HG02885 (cell line): ENCODE data around the gene RHOBTB1.
A peak's percentile ranks its signal among the peaks of the same experiment; 100 is the strongest.

Experiments used
- ATAC-seq: cut with Tn5 transposase; IDR thresholded peaks from one replicate; pipeline ENCODE4 v1.9.1; 2021; ENCODE audit warnings: mild to moderate bottlenecking; ENCODE audit not compliant: unreplicated experiment, poor library complexity

The RHOBTB1 gene

DNA sequence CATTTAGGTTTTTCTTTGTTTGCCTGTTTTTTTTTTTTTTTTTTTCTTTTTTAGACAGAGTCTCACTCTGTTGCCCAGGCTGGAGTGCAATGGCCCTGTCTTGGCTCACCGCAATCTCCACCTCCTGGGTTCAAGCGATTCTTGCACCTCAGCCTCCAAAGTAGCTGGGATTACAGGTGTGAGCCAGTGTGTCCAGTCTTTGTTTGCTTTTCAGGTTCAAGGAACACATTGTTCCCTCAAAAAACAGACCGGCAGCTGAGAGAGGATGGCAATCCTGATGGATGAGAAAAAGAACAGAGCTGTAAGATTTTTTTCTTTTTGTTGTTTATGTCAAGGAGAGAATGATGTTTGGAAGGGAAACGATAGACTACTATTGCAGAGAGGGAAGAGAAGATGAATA, 23.3 kb upstream of the RHOBTB1 start:
- no peak for ATAC-seq

DNA sequence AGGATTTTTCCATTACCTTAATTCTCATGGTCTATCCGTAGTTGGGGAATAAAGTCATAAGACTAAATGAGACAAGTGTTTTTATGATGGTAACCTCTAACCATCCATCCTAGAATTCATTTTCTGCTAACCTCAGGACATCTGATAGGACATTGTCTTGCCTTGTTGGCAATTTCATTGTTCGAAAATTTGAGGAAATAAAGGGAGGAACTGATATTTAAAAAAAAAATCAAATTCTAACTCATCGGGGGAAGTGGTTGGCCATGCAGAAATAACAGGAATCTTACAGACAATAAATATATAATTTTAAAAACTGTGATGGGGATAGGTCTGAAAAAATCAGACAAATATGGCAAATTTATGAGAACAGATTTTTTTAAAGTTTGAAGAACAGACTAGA, 21.7 kb upstream of the RHOBTB1 start:
- ATAC-seq: no peak

DNA sequence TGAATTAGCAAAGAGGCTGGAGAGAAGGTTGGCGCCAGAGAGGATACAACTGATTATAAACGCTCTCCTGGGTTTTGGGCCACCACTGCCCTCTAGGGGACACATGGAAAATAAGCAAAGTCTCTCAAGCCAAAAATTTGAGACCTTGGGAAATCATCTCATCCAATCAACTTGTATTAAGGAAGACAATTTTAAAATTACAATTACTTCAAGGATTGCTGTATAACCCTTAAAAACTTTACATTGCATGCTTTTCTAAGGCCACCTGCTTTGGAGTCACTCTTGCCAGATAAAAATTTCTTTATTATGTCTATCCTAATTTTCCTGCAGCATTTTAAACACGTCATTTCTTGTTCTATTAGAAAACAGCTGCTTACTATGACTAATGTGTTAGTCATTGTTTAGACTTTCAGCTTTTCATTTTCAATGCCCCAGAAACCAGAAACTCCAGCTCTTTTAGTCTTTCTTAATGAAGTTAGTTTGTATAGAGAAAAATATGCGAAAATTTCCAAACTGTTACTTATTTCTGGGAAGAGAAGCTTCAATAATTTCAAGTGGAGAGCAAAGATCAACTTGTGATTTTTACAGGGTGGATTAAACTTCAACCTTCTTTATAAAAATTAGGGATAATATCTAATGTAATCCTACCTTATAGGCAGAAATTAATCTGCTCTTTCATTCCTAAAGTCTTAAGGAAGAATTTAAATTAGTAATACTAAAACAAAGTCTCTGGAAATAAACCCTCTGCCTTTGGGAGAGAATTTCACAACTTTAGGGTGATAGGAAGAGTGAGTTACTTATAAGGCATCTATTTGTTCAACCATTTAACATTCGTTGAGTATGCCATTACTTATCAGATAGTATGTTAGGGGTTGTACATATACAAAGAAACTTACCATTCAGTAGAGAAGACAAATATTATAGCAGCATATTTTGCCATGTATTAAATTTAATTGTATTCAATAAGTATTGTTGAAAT, 20.6 kb upstream of the RHOBTB1 start:
- peak; percentile 74 for ATAC-seq

DNA sequence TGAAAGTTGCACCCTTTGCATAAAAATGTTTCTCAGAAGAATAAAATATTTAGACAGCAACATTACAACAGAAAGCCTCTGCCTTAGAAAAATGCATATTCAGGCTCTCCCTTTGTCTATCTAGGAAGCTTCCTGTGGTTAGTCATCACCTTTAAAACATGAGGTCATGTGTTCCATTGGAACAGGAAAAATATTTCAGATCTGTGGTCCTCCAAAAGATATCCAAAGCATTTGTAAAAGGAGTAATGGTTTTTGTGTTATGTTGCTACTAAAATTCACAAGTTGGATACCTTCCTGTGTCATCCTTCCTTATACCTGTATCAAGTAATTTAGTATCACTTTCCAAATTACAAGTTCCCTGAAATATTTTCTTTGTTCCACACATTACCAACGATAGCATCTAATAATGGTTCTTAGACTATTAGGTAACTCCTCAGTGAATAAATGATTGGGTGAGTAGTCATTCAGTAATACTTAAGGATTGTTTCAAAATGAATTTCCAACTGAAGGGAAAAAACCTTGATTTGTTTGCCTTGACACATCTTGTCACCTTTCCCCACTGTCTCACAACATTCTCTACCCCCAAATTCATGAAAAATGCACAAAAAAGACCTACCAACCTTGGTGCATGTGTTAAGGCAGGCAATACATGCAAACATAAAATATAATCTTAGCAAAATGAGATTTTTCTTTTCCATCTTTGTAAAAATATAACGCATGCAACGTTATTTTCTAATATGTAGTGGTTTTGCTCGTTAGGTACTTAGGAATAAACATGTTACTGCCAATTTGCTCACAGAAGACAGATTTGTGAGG, 19.7 kb upstream of the RHOBTB1 start:
- no peak for ATAC-seq

DNA sequence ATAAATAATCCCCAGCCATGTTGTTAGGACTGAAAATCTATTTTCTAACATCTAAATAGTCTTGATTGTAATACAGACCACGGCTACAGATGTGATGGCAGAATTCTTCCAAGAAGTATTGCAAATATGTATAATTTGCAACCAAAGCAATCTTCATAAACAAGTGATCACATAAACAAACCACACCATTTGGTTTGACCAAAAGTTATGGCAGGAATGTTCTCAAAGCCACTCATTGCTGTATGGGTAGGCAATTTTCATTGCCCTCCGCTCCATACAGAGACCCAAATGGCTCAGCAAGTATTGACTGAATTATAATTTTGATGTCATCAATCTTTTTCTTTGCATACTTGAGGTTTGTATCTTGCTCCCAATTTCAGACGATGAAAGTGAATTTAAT, 19.0 kb upstream of the RHOBTB1 start:
- ATAC-seq: no peak

DNA sequence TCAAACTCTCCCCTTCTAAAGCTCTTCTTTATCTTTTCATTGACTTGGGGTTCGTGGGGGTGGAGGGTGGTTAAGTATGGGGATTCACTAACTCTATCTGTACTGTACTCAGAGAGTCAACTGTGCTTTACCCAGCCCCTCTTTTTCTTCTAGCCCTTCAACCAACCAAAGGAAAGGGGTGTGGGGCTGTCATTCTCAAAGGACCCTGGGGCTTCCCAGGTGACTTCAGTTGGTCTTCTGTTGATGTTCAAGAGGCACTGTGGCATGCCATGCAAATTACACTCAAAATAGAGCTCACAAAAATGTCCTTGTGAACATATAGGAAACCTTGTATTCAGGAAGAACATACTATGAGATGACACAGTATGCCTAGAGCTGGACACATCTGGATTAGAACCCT, 16.9 kb upstream of the RHOBTB1 start:
- ATAC-seq: no peak

DNA sequence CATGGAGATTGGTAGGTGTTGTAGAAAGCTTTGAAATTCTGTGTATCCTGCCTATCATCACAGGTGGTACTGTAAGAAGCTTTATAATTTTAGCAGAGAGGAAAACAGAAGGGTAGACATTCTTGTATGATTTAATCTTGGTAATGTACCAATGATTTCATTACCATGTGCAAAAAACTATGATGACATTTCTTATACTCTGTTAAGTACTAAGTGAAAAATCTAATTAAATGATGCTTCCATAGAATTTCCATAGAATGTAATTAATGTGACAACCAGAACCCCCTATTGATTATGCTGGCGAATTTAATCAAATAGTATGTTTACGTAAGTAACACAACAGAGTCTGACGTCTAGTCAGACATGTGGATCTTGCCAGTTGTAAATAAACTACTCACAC, 16.0 kb upstream of the RHOBTB1 start:
- no peak for ATAC-seq

DNA sequence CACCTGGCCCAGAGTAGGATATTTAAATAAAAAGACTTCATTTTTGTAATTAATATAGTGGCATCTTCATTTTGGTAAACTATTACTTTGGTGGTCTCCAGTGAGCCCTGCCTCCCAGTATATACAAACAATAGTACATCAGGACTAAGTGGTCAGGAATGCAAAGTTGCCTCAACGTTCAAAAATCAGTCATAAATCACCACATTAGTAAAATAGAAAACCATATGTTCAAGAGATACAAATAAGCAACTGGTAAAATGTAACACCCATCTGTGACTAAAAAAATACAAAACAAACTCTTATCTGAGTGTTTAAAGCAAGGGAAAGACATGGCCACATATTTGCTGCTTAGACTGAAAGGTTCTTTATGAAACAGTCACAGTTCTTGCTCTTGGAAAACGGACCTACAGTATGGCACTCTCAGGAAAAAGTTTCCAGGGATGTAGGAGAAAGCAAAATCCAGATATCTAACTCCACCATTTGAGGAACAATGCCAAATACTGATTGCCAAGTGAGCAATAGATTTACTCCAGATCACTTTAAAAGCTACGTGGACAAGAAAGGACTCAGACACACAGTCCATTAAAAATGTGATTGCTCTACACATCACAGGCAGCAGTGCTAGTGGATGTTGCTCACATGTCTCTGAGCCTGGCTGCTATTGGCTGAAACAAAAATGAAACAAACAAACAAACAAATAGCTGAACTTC, 15.1 kb upstream of the RHOBTB1 start:
- ATAC-seq: peak; percentile 34

DNA sequence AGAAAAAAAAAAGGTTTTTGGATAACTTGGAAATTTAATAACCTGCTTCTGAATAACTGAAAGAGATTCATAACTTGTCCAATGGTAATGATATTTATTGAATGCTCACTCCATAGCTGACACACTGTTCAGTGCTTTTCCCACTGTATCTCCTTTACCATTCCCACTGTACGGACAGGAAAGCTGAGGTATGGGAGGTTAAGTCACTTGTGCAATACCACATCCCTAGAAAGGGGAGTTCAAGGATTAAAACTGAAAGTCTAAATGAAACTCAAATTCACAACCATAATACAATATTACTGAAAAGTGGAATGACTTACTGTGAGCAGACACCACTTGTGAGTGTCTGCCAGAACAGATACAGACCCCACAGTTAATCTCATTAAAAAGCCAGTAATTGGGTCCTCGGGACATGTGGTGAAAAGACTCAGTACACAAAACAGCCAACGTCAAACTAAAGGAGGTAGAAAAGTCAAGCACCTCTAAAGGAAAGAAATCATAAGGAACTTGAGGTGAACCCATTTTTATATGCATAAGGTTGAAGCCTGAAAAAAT, 13.8 kb upstream of the RHOBTB1 start:
- no peak for ATAC-seq

DNA sequence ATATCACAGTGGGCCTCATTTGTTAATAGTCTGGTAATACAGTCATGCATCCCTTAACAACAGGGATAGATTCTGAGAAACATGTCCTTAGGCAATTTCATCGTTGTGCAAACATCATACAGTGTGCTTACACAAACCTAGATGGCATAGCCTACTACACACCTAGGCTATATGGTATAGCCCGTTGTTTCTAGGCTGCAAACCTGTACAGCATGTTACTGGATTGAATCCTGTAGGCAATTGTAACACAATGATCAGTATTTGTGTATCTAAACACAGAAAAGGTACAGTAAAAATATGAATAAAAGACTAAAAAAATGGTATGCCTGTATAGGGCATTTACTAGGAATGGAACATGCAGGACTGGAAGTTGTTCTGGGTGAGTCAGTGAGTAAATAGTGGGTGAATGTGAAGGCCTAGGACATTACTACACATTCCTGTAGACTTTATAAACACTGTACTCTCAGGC, 12.0 kb upstream of the RHOBTB1 start:
- ATAC-seq: no peak

DNA sequence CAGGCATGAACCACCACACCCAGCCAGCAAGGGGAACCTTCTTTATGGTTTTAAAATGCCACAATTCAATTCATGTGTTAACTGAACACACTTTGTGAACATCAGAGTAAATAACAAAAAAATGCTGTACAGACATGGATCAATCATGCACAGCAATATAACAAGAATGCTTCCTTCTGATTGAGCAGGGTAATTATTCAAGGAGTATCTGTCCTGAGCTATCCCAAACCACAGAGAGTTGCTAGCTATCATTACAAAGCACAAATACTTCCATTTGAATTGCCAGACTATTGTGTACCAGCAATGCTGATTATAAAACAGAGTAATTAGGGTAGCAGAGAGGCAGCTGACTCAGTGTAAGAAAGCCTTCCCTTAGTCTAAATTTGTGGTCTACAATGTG, 11.3 kb upstream of the RHOBTB1 start:
- no peak for ATAC-seq

DNA sequence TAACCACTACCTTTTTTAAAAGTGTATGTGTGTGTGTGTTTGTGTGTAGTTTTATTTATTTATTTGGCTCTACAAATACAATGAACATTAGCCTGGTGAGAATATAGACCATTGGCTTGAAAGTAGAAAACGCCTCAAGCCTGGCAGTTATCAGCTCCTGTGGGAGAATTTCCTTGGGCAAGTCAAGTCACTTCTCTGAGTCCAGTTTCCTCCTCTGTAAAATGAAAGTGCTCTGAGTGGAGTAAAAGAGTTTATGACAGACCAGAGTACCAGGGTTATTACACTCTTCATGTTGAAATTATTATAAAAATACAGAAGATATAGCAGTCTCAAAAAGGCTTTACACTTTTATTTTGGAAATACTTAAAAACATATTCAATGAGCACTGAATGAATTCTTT, 10.1 kb upstream of the RHOBTB1 start:
- no peak for ATAC-seq

DNA sequence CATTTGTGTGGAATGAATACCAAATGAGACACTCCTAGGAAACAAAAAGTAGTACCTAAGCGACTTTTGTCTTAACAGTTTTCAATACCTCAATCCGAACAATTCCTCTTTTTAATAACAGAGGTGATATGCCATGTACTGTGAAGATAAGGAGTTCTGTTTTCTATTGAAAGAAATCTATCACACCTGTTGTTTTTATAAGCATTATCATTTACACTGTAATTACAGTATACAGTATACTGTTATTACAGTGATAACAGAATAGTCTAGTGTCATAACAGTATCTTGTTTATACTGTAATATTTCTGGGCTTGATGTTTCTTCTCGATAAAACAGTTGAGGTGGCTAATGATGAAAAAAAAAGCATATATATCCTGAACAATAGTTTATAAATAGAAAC, 9.4 kb upstream of the RHOBTB1 start:
- ATAC-seq: no peak

DNA sequence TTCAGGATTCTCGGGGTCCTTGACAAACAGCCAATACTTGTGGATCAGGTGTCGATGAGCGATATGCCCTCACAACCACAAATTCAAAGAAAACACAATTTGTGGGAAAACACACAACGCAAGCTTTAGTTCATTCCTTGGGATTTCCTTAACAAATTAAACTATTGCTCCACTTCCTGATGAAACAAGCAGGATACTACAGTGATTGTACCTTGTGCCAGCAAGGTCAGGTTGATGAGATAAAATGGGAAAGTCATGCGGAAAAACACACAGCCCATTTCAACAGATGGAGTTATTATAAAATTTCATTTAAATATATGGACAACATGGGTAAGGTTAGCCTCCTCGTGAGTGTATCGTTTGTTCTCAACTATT, 8.8 kb upstream of the RHOBTB1 start:
- no peak for ATAC-seq

DNA sequence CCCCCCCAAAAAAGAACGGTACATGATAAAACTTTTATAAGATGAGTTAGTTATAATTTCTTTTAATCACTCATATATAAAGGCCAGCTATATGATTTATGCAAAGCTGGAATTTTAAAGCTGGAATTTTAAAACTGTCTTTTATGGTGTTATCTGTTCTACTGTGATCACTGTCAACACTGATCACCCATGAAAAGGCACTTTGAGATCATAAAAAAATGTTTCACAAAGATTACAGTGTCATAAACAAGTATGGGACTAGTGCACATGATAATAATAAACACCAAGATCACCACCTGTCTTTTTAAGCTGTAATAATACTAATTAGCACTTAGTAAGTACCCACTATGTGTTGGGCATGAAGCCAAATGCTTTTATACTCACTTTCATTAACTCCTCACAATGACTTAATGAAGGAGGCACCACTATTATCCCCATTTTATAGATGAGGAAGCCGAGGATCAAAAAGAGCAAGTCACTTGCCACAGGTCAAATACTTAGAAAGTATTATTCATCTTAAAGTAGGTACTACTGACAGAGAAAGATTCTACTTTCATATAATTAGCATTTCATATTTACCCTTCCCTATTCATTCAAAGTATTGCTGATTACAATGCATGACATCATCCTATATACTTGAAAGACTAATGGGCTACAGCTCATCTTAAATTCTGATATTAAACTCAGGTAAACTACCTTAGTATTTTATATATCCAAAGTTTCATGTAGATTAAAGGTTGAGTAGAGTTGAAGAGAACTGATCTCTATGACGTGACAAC, 8.3 kb upstream of the RHOBTB1 start:
- ATAC-seq: no peak

DNA sequence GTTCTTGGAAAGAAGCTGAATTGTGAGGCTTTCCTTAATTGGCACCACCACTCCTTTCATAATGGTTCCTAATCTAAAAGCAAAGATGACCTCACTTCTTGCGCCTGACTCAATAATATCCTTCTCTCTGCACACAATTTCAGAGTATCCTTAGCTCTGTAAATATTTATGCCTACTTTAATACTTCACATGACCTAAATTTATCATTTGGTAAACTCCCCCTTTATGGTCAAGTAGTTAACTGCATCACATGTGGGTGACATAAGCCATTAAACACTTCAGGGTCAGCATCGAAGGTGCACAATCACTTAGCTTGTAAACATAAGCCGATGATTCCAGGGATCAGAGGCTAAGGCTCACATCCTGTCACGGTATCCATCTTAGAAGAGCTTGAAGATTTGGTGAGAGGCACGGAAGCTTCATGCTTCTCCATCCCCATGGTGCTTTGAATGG, 7.3 kb upstream of the RHOBTB1 start:
- ATAC-seq: no peak

DNA sequence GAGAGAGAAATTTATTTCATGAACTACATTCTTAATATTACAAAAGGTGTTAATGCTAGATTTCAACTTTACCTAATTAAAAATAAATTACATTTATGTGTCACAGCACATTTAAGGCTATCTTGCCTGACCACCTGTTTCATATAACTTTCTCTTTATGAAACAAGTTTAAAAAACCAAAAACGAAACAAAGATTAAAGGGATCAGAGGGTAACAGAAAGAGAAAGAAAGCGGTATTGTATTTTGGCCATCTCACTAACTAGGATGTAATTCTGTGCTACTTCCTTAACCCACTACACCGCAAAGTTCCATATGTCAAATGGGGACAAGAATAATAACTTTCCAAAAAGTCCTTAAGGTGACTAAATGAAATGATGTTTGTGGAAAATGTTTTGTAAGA, 6.3 kb upstream of the RHOBTB1 start:
- ATAC-seq: peak; percentile 65

DNA sequence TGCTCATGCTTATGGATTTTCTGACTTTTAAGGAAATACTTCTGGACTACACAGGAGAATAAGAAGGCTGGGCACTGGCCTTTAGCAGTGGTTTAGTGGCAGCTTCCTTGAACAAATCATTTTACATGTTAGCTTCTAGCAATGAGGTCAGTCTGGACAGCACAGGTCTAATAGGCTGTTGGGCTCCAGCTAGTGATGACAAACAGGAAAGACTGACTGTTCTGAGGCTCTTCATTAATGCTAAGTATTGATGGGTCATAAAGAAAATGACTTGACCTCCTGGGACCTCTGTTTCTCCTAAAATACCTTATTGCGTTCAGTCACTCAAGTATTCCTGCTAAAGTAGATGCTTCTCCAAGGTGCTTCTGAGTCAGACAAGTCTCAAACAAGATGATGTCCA, 4.9 kb upstream of the RHOBTB1 start:
- ATAC-seq: no peak

DNA sequence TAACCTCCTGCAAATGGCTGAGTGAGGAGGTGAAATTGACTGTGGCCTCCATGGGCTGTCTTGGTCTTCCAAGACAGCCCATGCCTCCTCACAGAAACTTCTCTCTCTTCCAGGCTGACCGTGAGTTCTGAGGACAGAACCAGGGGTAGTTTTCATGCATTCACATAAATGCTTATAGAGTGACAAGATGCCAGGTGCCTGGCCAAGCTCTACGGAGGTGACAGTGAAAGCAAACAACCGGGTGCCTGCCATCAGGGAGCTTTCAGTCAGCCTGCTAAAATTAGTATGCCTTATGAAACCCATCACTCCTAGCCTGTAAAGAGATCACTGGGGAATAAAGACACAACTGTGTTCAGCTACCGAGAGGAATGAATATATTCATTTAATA, 919 bp upstream of the RHOBTB1 start:
- ATAC-seq: no peak
